Embryonic facial prominence (tissue), 1 donor: ENCODE results near the gene XIRP1.
"Not testable (repeated sequence)": the region's sequence is repeated elsewhere in the genome, so short reads cannot be mapped to it uniquely, and the experiment has no call there.

Source experiments
- DNase-seq: peaks from one replicate; pipeline ENCODE4 v3.0.0-alpha.2; 2016; ENCODE audit errors: extremely low spot score

XIRP1 gene, protein sequence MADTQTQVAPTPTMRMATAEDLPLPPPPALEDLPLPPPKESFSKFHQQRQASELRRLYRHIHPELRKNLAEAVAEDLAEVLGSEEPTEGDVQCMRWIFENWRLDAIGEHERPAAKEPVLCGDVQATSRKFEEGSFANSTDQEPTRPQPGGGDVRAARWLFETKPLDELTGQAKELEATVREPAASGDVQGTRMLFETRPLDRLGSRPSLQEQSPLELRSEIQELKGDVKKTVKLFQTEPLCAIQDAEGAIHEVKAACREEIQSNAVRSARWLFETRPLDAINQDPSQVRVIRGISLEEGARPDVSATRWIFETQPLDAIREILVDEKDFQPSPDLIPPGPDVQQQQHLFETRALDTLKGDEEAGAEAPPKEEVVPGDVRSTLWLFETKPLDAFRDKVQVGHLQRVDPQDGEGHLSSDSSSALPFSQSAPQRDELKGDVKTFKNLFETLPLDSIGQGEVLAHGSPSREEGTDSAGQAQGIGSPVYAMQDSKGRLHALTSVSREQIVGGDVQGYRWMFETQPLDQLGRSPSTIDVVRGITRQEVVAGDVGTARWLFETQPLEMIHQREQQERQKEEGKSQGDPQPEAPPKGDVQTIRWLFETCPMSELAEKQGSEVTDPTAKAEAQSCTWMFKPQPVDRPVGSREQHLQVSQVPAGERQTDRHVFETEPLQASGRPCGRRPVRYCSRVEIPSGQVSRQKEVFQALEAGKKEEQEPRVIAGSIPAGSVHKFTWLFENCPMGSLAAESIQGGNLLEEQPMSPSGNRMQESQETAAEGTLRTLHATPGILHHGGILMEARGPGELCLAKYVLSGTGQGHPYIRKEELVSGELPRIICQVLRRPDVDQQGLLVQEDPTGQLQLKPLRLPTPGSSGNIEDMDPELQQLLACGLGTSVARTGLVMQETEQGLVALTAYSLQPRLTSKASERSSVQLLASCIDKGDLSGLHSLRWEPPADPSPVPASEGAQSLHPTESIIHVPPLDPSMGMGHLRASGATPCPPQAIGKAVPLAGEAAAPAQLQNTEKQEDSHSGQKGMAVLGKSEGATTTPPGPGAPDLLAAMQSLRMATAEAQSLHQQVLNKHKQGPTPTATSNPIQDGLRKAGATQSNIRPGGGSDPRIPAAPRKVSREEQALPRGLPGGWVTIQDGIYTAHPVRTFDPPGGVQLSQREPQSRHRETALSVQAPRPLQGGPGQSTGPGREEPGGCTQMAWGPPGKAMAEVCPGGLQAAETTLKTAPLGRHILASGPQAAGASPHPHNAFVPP (N-terminal part only)

GRCh38 chr3:39192490-39193092, at the start of gene XIRP1:
Gene XIRP1, minus strand, starts transcription at chr3:39192595. Its CDS starts 3,150 bp downstream, at chr3:39189445.
- DNase-seq: no peak

DNA sequence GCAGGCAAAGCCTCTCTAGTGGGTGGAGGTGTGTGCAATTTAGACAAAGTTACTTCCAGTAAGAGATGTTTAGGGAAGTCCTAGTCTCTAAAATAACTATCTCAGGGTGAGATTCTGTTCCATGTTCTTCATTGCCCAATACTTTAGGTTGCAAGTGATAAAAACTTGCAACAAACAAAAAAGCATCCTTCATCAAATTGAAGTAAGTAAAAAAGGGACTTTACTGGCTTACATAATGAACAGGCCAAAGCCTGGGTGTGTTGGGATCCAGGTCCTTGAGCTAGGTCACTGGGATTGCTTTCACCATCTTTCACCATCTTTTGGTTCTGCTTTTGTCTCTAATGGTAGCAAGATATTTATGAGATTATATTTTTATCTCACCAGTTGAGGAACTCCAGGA, 49.2 kb upstream of the XIRP1 start:
- no peak for DNase-seq

GRCh38 chr3:39237027-39237426, 44.6 kb upstream of the XIRP1 start:
- DNase-seq: no peak

DNA sequence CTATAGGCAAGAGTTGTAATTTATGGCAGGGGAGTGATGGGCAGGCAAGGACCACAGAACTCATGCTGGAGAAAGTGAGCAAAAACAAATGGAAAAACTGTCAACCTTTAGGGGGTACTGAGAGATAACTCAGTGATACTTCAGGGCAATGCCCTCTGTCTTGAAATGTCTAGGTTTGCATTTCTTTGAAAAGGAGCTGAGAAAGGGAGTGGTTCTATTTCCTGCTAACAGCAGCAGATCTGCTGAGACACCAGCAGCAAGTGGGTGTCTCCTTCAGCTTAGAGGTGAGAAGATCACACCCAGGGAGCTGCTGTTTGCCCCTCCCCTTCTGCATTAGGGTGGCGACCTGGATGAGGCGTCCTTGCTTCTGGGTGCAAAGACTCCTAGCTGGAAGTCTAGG, 42.3 kb upstream of the XIRP1 start:
- no peak for DNase-seq

GRCh38 chr3:39232859-39233258, 40.5 kb upstream of the XIRP1 start:
- DNase-seq: no peak

DNA sequence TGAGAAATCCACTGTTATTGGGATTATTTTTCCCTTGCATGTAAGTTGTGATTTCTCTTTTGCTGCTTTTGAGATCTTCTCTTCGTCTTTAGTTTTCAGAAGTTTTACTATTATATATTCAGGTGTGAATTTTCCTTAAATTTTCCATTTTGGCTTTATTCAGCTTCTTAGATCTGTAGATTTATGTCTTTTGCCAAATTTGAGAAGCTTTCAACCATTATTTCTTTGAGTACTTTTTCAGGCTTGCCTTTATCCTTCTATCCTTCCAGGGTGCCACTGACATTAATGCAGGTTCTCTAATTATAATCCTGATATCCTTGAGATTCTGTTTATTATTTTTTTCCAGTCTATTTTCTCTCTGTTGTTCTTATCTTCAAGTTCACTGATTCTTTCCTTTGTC, 38.1 kb upstream of the XIRP1 start:
- no peak for DNase-seq

GRCh38 chr3:39228496-39228895, 36.1 kb upstream of the XIRP1 start:
- no peak for DNase-seq

- not testable (repeated sequence) for DNase-seq
Measured at GRCh38 chr3:39227596-39227995, 35.2 kb upstream of the XIRP1 start.

DNA sequence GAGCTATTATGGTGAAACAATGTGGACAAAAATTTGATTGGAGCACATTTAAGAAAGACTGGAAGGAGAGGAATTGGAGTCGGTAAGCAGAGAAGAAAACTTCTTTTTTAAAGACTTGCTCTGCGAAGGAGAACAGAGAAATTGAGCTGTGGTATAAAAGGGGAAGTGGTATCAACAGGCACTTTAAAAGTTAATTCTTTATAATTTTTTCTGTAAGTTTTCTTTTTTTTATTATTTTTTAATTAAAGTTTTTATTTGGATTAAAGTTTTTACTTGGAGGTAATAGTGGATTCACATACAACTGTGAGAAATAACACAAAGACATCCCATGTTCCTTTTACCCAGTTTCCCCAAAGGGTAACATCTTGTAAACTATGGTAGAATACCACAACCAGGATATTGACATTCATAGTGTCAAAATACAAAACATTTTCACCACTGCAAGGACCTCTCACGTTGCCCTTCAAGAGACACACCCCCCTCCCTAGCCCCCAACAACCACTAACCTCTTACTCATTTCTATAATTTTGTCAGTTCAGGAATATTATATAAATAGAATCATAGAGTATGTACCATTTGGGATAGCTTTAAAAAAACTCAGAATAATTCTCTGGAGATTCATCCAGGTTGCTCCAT, 33.8 kb upstream of the XIRP1 start:
- DNase-seq: no peak

GRCh38 chr3:39224288-39224687, 31.9 kb upstream of the XIRP1 start:
- DNase-seq: no peak

DNA sequence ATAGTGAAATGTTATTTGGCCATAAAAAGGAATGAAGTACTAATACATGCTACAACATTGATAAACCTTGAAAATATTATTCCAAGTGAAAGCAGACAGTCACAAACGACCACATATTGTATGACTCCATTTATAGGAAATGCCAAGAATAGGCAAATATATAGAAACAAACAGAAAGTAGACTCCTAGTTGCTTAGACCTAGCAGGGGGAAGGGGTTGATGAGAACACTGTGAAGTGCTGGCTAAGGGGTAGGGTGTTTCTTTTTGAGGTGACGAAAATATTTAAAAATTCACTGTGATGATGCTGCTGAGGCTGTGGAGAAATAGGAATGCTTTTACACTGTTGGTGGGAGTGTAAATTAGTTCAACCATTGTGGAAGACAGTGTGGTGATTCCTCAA, 30.5 kb upstream of the XIRP1 start:
- no peak for DNase-seq

DNA sequence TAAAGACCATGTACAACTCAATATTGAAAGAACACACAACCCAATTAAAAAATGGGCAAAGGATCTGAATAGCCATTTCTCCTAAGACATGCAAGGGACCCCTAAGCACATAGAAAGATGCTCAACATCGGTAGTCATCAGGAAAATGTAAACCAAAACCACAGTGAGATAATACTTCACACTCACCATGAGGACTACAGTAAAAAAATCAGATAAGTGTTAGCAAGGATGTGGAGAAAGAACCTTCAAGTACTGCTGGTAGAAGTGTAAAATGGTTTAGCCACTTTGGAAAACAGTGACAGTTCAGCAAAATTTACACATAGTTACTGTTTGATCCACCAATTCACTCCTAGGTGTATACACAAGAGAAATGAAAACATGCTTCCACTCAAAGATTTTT, 30.1 kb upstream of the XIRP1 start:
- no peak for DNase-seq

DNA sequence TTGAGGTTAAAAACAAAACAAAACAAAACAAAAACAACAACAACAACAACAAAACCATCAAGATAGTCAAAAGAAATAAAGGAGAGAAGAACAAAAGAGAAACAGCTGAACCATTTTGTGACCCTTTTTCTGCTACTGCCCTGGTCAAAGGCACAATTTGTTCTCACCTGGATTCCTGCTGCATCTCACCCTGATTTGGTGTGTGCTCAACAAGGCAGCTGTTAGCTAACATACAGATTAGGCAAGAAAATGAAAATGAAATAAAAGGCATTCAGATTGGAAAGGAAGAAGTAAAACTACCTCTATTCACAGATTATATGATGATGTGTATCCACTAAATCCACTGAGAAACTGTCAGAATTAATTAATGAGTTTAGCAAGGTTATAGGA, 28.7 kb upstream of the XIRP1 start:
- DNase-seq: no peak

DNA sequence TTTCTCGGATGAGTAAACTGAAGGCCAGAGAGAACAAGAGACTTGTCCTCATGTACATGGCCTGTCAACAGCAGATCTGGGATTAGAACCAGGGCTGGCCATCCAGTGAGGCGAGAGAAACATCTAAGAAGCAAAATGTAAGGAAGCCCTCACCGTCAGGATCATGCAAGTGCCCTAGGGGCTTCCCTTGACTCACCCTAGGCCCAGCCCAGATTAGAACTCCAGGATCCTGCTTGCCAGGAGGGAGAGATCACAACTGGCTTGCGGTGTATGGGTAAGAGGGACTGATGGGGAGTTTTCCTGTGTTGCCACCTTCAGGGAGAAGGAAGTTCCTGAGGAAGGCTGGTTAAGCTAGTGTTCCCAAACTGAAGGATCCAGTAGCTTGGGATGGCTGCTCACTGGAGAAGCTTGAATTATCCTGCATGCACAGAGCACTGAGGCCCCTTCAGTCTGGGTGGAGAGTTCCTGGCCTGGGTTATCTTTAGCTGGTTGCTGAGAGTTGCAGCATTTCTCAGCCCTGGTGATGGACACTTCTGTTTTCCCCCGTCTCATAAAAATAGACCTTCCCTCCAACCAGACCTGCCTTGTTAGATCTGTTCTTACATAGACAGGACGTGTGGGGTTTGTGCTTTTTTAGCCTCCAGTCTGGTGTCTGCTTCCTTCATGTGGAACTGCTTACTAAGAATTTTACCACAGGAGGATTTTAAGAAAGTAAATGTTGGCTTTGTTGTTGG, 28.2 kb upstream of the XIRP1 start:
- no peak for DNase-seq

DNA sequence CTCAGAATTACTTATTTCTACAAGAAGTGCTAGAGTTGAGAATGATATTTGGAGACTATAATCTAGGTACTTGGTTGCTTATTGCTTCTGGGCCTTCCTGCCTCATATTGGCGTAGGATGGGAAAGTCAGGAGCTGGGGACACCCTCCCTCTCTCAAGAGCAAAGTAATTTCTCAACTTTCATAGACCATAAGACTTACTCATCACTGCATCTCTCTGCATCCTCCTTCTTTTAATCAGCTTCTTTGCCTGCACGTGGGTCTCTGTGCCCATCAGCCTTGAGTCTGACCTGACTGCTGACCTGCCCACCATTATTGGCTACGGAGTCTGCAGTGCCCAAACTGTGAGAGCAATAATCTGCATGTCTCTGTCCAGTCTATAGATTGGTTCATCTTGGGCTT, 27.3 kb upstream of the XIRP1 start:
- no peak for DNase-seq

DNA sequence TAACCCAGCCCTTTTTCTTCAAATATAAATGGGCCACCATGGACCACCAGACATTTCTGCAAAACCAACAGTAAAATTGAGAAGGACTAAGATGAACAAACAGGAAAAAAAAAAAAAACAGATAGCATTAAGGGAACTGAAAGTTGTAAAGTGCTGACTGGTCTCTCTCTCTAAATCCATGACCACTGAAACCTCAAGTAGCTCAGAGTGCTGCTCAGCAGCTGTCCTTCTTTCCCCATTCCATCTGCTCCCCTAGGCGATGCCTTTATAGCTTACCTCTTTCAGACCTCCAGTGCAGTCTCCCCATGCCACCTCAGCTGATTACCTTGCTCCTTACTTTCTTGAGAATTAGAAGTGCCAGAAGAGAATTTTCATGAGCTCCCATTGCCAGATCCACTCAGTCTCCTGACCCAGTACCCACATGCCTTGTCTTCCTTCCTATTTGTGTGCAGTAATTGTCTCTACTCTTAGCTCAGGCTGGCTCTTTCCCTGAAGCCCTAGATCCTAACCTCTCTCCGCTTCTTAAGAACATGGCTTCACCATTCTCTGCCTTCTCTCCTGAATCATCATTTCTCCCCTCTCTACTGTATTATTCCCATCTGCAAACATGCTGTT, 23.9 kb upstream of the XIRP1 start:
- no peak for DNase-seq

DNA sequence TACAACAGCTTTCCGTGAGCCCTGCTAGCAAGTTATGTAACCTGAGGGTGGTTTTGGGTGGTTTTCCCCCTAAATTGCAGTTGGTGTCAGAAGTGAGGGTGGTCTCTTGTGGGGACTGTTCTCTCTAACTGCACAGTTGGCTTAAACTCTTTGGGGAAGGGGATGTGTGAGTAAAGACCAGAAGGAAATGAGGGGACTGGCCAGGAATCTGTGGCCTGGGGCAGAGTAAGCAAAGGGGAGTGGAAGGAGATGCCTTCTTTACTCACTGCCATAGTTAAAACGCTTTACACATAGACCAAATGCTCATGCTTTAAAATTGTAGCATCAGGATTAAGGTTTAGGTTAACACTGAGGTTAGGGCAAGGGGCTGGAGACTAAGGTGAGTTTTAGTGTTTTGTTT, 21.2 kb upstream of the XIRP1 start:
- no peak for DNase-seq

GRCh38 chr3:39212665-39213064, 20.3 kb upstream of the XIRP1 start:
- DNase-seq: no peak

GRCh38 chr3:39211332-39212130, 19.1 kb upstream of the XIRP1 start:
- no peak for DNase-seq
